Fibroblast of skin of back (primary cell): Measurements from ENCODE around the gene DGUOK.
A peak's percentile ranks its signal among the peaks of the same experiment; 100 is the strongest.

Experiments
- DNase-seq: peaks from one replicate; pipeline ENCODE4 v3.0.0-alpha.2; 2013

DGUOK gene

GRCh38 chr2:73981081-73982001 is 54.7 kb downstream of the DGUOK start:
- no peak for DNase-seq

- DNase-seq: no peak
Observed at GRCh38 chr2:73982140-73982617, 55.5 kb downstream of the DGUOK start.

GRCh38 chr2:73983322-73984202 is 56.9 kb downstream of the DGUOK start:
- no peak for DNase-seq

GRCh38 chr2:73984203-73984921 is 57.7 kb downstream of the DGUOK start, which contains the start of gene TET3:
Gene TET3 (plus strand): TSS chr2:73984910. CDS start chr2:73986404, 1,494 bp downstream.
- DNase-seq: no peak

GRCh38 chr2:73984922-73985307 is 58.2 kb downstream of the DGUOK start:
- DNase-seq: no peak

GRCh38 chr2:73985308-73986084 is 58.8 kb downstream of the DGUOK start:
- DNase-seq: no peak

GRCh38 chr2:73986085-73986681 is 59.5 kb downstream of the DGUOK start:
- no peak for DNase-seq

GRCh38 chr2:73987109-73987947 is 60.6 kb downstream of the DGUOK start:
- DNase-seq: no peak

GRCh38 chr2:73987948-73988700 is 61.4 kb downstream of the DGUOK start:
- DNase-seq: no peak

GRCh38 chr2:73989972-73990371 is 63.3 kb downstream of the DGUOK start:
- no peak for DNase-seq

GRCh38 chr2:73990531-73990930 is 63.9 kb downstream of the DGUOK start:
- DNase-seq: no peak

- no peak for DNase-seq
Observed at GRCh38 chr2:73992036-73992435, 65.4 kb downstream of the DGUOK start.

GRCh38 chr2:73993376-73993775 is 66.7 kb downstream of the DGUOK start:
- peak; percentile 66 for DNase-seq

GRCh38 chr2:73993778-73994177 is 67.1 kb downstream of the DGUOK start:
- DNase-seq: no peak

GRCh38 chr2:73994178-73994831 is 67.6 kb downstream of the DGUOK start:
- no peak for DNase-seq

GRCh38 chr2:73995810-73996209 is 69.1 kb downstream of the DGUOK start:
- no peak for DNase-seq

GRCh38 chr2:73997813-73998212 is 71.1 kb downstream of the DGUOK start:
- no peak for DNase-seq

GRCh38 chr2:73998451-73998850 is 71.8 kb downstream of the DGUOK start:
- no peak for DNase-seq

GRCh38 chr2:73998933-73999332 is 72.3 kb downstream of the DGUOK start:
- DNase-seq: no peak
